Esophagus muscularis mucosa (tissue), 4 donors: ENCODE results near the gene HPCA. TPM values are rescaled to one million over a fixed set of nuclear protein-coding genes. Genes with fewer than 3 reads are reported as not detected.

Experiments
- DNase-seq: peaks from one replicate; pipeline ENCODE4 v3.0.0-alpha.2; 2017; ENCODE audit errors: extremely low spot score
- H3K27ac ChIP-seq, 4 donors: fragments of 200-600 bp; sonication (generic); replicated peaks in 1 of 4; 1 replicate in 3 of 4; 2 replicates in 1 of 4; pipeline ENCODE4 v1.5.1; 2016 to 2019; ENCODE audit warnings: mild to moderate bottlenecking in 1 of 4
- H3K27me3 ChIP-seq, 4 donors: fragments of 200-600 bp; sonication (generic); one replicate each; pipeline versions ENCODE4 v1.5.1 to v1.6.0; 2016 to 2019
- H3K36me3 ChIP-seq, 4 donors: fragments of 200-600 bp; sonication (generic); one replicate each; pipeline ENCODE4 v1.5.1; 2016 to 2019
- H3K4me1 ChIP-seq, 4 donors: fragments of 200-600 bp; sonication (generic); one replicate each; pipeline ENCODE4 v1.5.1; 2016 to 2019
- H3K4me3 ChIP-seq, 4 donors: fragments of 200-600 bp; sonication (generic); 1 replicate in 2 of 4; 2 replicates in 2 of 4; pipeline ENCODE4 v1.5.1; 2016 to 2019; ENCODE audit warnings: mild to moderate bottlenecking in 4 of 4, moderate library complexity in 1 of 4
- H3K9me3 ChIP-seq, 4 donors: fragments of 200-600 bp; sonication (generic); 1 replicate in 3 of 4; 2 replicates in 1 of 4; pipeline ENCODE4 v1.5.1; 2016 to 2019
- CTCF ChIP-seq, 3 experiments: fragments of 200-600 bp in 2 of 3; fragments of 450-650 bp in 1 of 3; sonication (generic) in 2 of 3; IDR thresholded peaks; one replicate each; pipeline ENCODE4 v1.5.1; 2017 to 2019; ENCODE audit warnings: antibody characterized with exemption in 3 of 3, mild to moderate bottlenecking in 2 of 3, moderate library complexity in 1 of 3
- EP300 ChIP-seq: sonication (generic); formaldehyde crosslinking; IDR thresholded peaks from one replicate; pipeline ENCODE4 v1.6.1; 2017; ENCODE audit warnings: antibody characterized with exemption
- POLR2A ChIP-seq: fragments of 450-650 bp; IDR thresholded peaks from one replicate; pipeline ENCODE4 v1.6.1; 2017; ENCODE audit warnings: antibody characterized with exemption, moderate library complexity, mild to moderate bottlenecking, low read depth
- POLR2AphosphoS5 ChIP-seq, 2 donors: sonication (generic); formaldehyde crosslinking; IDR thresholded peaks; one replicate each; pipeline ENCODE4 v1.6.1; 2017; ENCODE audit warnings: antibody characterized with exemption in 2 of 2
- WGBS: methylation state at CpG from one replicate; pipeline ENCODE4 v1.1.5; 2018; 5-methylcytosine and 5-hydroxymethylcytosine counted together
- intact Hi-C: fragments of 100-400 bp; cut with DNase I; formaldehyde crosslinking; loops from one replicate; pipeline ENCODE4 v1.15.1; 2023
- total RNA-seq, 4 donors: library from RNA; depleted of rRNA; stranded (reverse); fragments of >200 nt; gene quantifications; one replicate each; pipeline versions ENCODE4 v1.1.0 to v1.2.1, GENCODE V29; 2016

The HPCA gene
- total RNA-seq, 4 donors from 2014 or later, result 0.23 TPM; not detected in 3

GRCh38 chr1:32873484-32873883 lies 12.8 kb upstream of the HPCA start:
- TF ChIP-seq POLR2A (no peak), CTCF (IDR thresholded peaks at IDR 0.05) (no peak), POLR2AphosphoS5 (IDR thresholded peaks at IDR 0.05) (no peak), EP300 (no peak)
- H3K27ac ChIP-seq, result no peak overlapping the region
- intact Hi-C loops, result loop anchor here (10.0 kb wide), 3 partner anchors 159 to 349 kb away; partner anchors contain the start of gene AZIN2
- peaks cover 39 to 54% (median 45%) of the 10 kb centered on the region in 4 donors for H3K4me1 ChIP-seq
- WGBS, result 81% methylated on average over 5 of the region's 5 CpGs
- DNase-seq, result no peak
- peaks cover 0 to under 1% (median 0%) of the 10 kb centered on the region in 4 donors for H3K36me3 ChIP-seq
- no peaks in the 10 kb centered on the region for H3K9me3 ChIP-seq
- H3K4me3 ChIP-seq, result no peak overlapping the region
- peaks cover 0 to 6% (median 0%) of the 10 kb centered on the region in 4 donors for H3K27me3 ChIP-seq

GRCh38 chr1:32874860-32875752 lies 11.2 kb upstream of the HPCA start:
- intact Hi-C loops, result loop anchor here (10.0 kb wide), 3 partner anchors 160 to 350 kb away; partner anchors contain the start of gene AZIN2
- Histone ChIP-seq H3K4me1 (peaks cover 34 to 51% (median 39%) of the 10 kb centered on the region in 4 donors), H3K27ac (no peak overlapping the region), H3K27me3 (peaks cover 0 to 2% (median 0%) of the 10 kb centered on the region in 4 donors), H3K4me3 (no peak overlapping the region), H3K36me3 (no peaks in the 10 kb centered on the region), H3K9me3 (no peaks in the 10 kb centered on the region)
- WGBS, result 72% methylated on average over 5 of the region's 5 CpGs
- no peak for DNase-seq
- no peak for TF ChIP-seq EP300
- no peak for TF ChIP-seq POLR2A
- no peak for TF ChIP-seq POLR2AphosphoS5 (IDR thresholded peaks at IDR 0.05)
- TF ChIP-seq CTCF (IDR thresholded peaks at IDR 0.05), result no peak

GRCh38 chr1:32876341-32877210 lies 9.7 kb upstream of the HPCA start:
- Histone ChIP-seq H3K36me3 (no peaks in the 10 kb centered on the region), H3K27ac (no peak overlapping the region), H3K9me3 (no peaks in the 10 kb centered on the region), H3K27me3 (no peaks in the 10 kb centered on the region), H3K4me1 (peaks cover 22 to 42% (median 33%) of the 10 kb centered on the region in 4 donors), H3K4me3 (no peak overlapping the region)
- 69% methylated on average over 6 of the region's 16 CpGs for WGBS
- intact Hi-C loops, result loop anchor here (10.0 kb wide), 3 partner anchors 162 to 352 kb away; partner anchors contain the start of gene AZIN2
- no peak for TF ChIP-seq POLR2AphosphoS5 (IDR thresholded peaks at IDR 0.05)
- peak; percentile 69 to 91 (median 69) for TF ChIP-seq CTCF (IDR thresholded peaks at IDR 0.05)
- DNase-seq, result no peak

GRCh38 chr1:32877211-32878110 lies 8.8 kb upstream of the HPCA start:
- H3K9me3 ChIP-seq, result no peaks in the 10 kb centered on the region
- no peak for TF ChIP-seq POLR2AphosphoS5 (IDR thresholded peaks at IDR 0.05)
- TF ChIP-seq EP300, result no peak
- no peak for TF ChIP-seq POLR2A
- H3K4me1 ChIP-seq, result peaks cover 22 to 42% (median 32%) of the 10 kb centered on the region in 4 donors
- no peak overlapping the region for H3K27ac ChIP-seq
- no peaks in the 10 kb centered on the region for H3K27me3 ChIP-seq
- intact Hi-C loops, result loop anchor here (10.0 kb wide), 3 partner anchors 163 to 353 kb away; partner anchors contain the start of gene AZIN2
- 77% methylated on average over 11 of the region's 13 CpGs for WGBS
- DNase-seq, result no peak
- no peaks in the 10 kb centered on the region for H3K36me3 ChIP-seq
- no peak overlapping the region for H3K4me3 ChIP-seq
